GM12874 (cell line): Measurements from ENCODE around the gene MAP3K20.

Experiments
- CTCF ChIP-seq: IDR thresholded peaks from 2 replicates; pipeline ENCODE4 v1.5.1; 2011; ENCODE audit warnings: low read depth, mild to moderate bottlenecking, control low read depth, low read length, moderate library complexity; ENCODE audit not compliant: insufficient read depth

MAP3K20 gene

GRCh38 chr2:173148520-173148919, 72.9 kb downstream of the MAP3K20 start:
- no peak for TF ChIP-seq CTCF

DNA sequence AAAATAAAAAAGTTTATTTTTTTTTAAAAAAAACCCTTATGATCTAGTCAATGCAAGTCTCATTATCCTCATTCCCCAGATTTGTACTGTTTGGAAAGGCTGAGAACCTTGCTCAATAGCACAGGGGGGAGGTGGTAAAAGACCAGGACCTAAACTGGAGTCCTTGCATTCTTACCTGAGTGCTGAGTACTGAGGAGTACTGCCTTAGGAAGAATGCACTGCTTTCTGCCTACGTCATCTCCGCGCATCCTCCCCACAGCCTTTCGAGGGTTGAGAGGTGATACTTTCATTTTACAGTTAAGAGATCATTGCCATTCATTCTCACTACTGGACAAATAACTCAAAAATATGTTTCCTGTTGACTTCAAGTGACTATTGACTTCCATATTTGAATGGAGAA, 73.8 kb downstream of the MAP3K20 start:
- no peak for TF ChIP-seq CTCF

DNA sequence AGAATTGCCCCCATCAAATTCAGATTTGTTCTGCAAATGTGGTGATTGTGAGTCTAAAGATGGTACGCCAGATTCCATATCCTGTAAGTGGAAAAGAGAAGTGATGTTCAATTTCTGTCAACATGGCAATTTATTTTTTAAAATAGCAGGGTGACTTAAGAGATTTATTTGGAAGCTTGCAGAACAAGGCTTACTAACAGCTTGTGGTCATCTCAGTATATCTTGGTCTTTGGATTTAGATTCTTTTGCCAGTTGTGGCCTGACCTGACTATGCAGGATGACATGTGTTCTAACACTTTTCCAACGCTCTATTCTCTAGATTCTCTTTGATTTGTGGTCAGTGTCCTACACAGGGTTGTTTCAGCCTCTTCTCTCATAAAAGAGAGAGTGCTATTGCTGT, 74.4 kb downstream of the MAP3K20 start:
- no peak for TF ChIP-seq CTCF

GRCh38 chr2:173150963-173151362, 75.3 kb downstream of the MAP3K20 start:
- no peak for TF ChIP-seq CTCF

DNA sequence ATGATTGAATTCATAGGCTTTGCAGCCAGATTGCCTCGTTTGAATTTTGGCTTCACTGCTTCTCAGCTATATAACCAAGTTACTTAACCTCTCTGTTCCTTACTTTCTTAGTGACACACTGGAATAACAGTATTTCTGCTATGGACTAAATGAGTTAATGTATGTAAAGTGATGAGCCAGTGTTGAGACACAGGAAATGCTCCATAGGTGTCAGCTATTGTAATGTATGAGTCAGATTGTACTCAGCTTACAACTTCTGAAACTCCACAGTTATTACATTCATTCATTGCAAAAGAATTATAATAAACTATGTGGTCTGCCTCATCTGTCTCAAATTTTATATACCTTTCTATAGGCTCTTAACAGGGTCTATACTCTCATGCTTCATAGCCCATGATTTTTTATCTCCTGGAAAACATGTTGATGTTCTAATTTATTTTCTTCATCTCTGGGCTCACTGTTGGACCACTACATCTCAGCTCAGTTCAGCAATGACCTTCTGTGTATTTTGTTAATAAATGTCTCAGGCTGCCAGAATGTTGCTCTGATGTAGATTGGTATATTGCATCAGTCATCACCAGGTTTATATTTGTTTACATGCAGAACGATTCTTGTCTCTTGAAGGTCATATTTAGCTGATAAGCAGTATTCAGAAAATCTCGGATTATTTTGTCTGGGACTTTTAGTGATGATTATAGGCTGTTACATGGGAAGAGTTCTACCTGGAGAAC, 76.2 kb downstream of the MAP3K20 start:
- no peak for TF ChIP-seq CTCF

- no peak for TF ChIP-seq CTCF
Measured at GRCh38 chr2:173153301-173153885, 77.7 kb downstream of the MAP3K20 start.

DNA sequence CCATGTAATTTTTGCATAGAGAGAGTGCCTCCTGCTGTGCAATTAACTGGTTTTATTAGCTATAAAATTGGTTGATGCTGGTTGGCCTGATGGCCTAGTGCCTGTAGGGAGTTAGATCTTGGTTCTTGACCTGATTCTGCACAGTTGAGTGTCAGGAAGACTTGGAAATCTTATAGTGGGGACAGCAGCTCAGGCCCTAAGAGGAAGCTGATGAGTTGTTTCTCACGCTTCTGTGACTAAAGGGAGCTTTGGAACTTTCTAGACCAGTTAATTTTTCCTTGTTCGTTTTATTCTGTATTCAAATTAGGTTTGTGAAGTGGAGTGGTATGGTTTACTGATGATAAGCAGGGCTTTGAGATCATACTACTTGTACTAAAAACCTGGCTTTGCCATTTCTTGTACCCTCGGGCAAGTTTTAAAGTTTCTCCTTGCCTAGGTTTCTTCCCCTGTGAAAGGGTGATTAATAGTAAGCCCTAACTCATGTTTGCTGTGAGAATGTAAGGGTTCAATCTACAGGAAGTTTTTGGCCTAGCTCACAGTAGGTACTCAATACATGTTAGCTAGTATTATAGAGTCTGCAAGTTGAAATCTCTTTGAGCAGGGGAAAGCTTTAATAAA, 82.1 kb downstream of the MAP3K20 start:
- TF ChIP-seq CTCF = no peak
